GM21576 (cell line): ENCODE data around the gene KLHL33.

Source experiments
- ATAC-seq: cut with Tn5 transposase; IDR thresholded peaks from one replicate; pipeline ENCODE4 v1.9.1; 2021; ENCODE audit warnings: mild to moderate bottlenecking, moderate library complexity; ENCODE audit not compliant: unreplicated experiment

KLHL33 gene

GRCh38 chr14:20435582-20436362 lies at the start of gene KLHL33:
Gene KLHL33 (minus strand): TSS chr14:20436166. CDS start chr14:20435811, 355 bp downstream.
- ATAC-seq: no peak

- no peak for ATAC-seq
Measured at GRCh38 chr14:20482382-20482781, 46.4 kb upstream of the KLHL33 start.

- no peak for ATAC-seq
Measured at GRCh38 chr14:20478894-20479293, 42.9 kb upstream of the KLHL33 start.

GRCh38 chr14:20477211-20477876 lies 41.4 kb upstream of the KLHL33 start:
- no peak for ATAC-seq

- no peak for ATAC-seq
Measured at GRCh38 chr14:20476776-20477175, 40.8 kb upstream of the KLHL33 start.

- ATAC-seq: no peak
Measured at GRCh38 chr14:20472536-20473169, 36.7 kb upstream of the KLHL33 start.

- no peak for ATAC-seq
Measured at GRCh38 chr14:20470603-20470901, 34.6 kb upstream of the KLHL33 start.

- peak; percentile 28 for ATAC-seq
Measured at GRCh38 chr14:20469890-20470602, 34.1 kb upstream of the KLHL33 start.

- peak; percentile 93 for ATAC-seq
Measured at GRCh38 chr14:20469242-20469889, 33.4 kb upstream of the KLHL33 start, which contains the start of gene PNP. Gene PNP (plus strand): TSS chr14:20469406. CDS start chr14:20469525, 119 bp downstream.

GRCh38 chr14:20468764-20469241 lies 32.8 kb upstream of the KLHL33 start:
- no peak for ATAC-seq

GRCh38 chr14:20461225-20462141 lies 25.5 kb upstream of the KLHL33 start, which contains the start of gene PIP4P1:
Gene PIP4P1 (minus strand): TSS chr14:20461434. CDS start chr14:20461325, 109 bp downstream.
- peak; percentile 88 for ATAC-seq

GRCh38 chr14:20460458-20461224 lies 24.7 kb upstream of the KLHL33 start:
- peak; percentile 7 for ATAC-seq

GRCh38 chr14:20458031-20458789 lies 22.2 kb upstream of the KLHL33 start:
- no peak for ATAC-seq

- ATAC-seq: no peak
Measured at GRCh38 chr14:20456971-20457370, 21.0 kb upstream of the KLHL33 start.

- peak; percentile 40 for ATAC-seq
Measured at GRCh38 chr14:20455355-20456300, 19.7 kb upstream of the KLHL33 start.

- peak; percentile 87 for ATAC-seq
Measured at GRCh38 chr14:20454516-20455354, 18.8 kb upstream of the KLHL33 start, which contains the start of the genes APEX1 and OSGEP. Gene APEX1 (plus strand): TSS chr14:20455226. CDS start chr14:20455646, 420 bp downstream. Gene OSGEP (minus strand): TSS chr14:20454812. CDS start chr14:20454683, 129 bp downstream.
